Measurements from ENCODE around the gene NCBP2. TPM values are rescaled to one million over a fixed set of nuclear protein-coding genes. Genes with fewer than 3 reads are reported as not detected.
A peak's percentile ranks its signal among the peaks of the same experiment; 100 is the strongest.

NCBP2 gene
- total and polyA plus RNA-seq, 8 donors = 15.4 to 52.5 (median 40.6) TPM

- intact Hi-C loops (cut with DNase I; ENCODE audit: low total_unique reads) = loop anchor here (10.0 kb wide), 1 partner anchor 135 kb away; no protein-coding TSS in a partner anchor
- 9 to 29% (median 12%) methylated on average over 27 to 100 of the region's 100 CpGs for WGBS, 5 donors
- Histone ChIP-seq H3K27ac (peak overlapping the region; percentile 76 to 87 (median 82)), H3K4me3 (peak overlapping the region; percentile 78 to 97 (median 86)), H3K27me3 (no peaks in the 10 kb centered on the region), H3K9me3 (no peaks in the 10 kb centered on the region), H3K4me1 (peaks cover 7 to 42% (median 25%) of the 10 kb centered on the region in 4 donors), H3K36me3 (peaks cover 0 to 10% (median 5%) of the 10 kb centered on the region in 4 donors)
- TF ChIP-seq CTCF (IDR thresholded peaks at IDR 0.05) = peak in 4 of 7 experiments; percentile 25 to 95 (median 89)
- no peak for TF ChIP-seq EP300 (IDR thresholded peaks at IDR 0.05)
- TF ChIP-seq POLR2AphosphoS5 (IDR thresholded peaks at IDR 0.05) = peak in 1 of 3 donors; percentile 27
- TF ChIP-seq POLR2A (IDR thresholded peaks at IDR 0.05) = no peak
- peak; percentile 69 to 89 for DNase-seq
Measured at GRCh38 chr3:196969660-196970546, 27.6 kb upstream of the NCBP2 start.

- Histone ChIP-seq H3K9me3 (no peaks in the 10 kb centered on the region), H3K4me3 (peak overlapping the region; percentile 78 to 97 (median 86)), H3K36me3 (peaks cover 0 to 10% (median 5%) of the 10 kb centered on the region in 4 donors), H3K27me3 (no peaks in the 10 kb centered on the region), H3K27ac (peak overlapping the region; percentile 76 to 87 (median 82)), H3K4me1 (peaks cover 7 to 42% (median 25%) of the 10 kb centered on the region in 4 donors)
- intact Hi-C loops (cut with DNase I; ENCODE audit: low total_unique reads) = loop anchor here (10.0 kb wide), 1 partner anchor 134 kb away; no protein-coding TSS in a partner anchor
- WGBS, 5 donors = 0 to 1% (median 1%) methylated on average over 38 to 72 of the region's 72 CpGs
- DNase-seq = peak in 1 of 2 donors; percentile 66
- TF ChIP-seq POLR2A (IDR thresholded peaks at IDR 0.05) = no peak
- no peak for TF ChIP-seq CTCF (IDR thresholded peaks at IDR 0.05)
- TF ChIP-seq EP300 (IDR thresholded peaks at IDR 0.05) = no peak
- no peak for TF ChIP-seq POLR2AphosphoS5 (IDR thresholded peaks at IDR 0.05)
Measured at GRCh38 chr3:196969134-196969659, 26.9 kb upstream of the NCBP2 start.

- peaks cover 7 to 42% (median 25%) of the 10 kb centered on the region in 4 donors for H3K4me1 ChIP-seq
- TF ChIP-seq POLR2AphosphoS5 (IDR thresholded peaks at IDR 0.05) = peak in 1 of 3 donors; percentile 27
- no peak for TF ChIP-seq POLR2A (IDR thresholded peaks at IDR 0.05)
- TF ChIP-seq EP300 (IDR thresholded peaks at IDR 0.05) = no peak
- no peak for TF ChIP-seq CTCF (IDR thresholded peaks at IDR 0.05)
- intact Hi-C loops (cut with DNase I; ENCODE audit: low total_unique reads) = loop anchor here (10.0 kb wide), 1 partner anchor 134 kb away; no protein-coding TSS in a partner anchor
- H3K27me3 ChIP-seq = no peaks in the 10 kb centered on the region
- H3K9me3 ChIP-seq = no peaks in the 10 kb centered on the region
- H3K27ac ChIP-seq = peak within 1 kb of the TSS; percentile 76 to 87 (median 82)
- DNase-seq = peak; percentile 54 to 82
- H3K4me3 ChIP-seq = peak within 1 kb of the TSS; percentile 78 to 97 (median 86)
- WGBS, 5 donors = 2 to 5% (median 2%) methylated on average over 35 to 95 of the region's 98 CpGs
- peaks cover 0 to 10% (median 5%) of the 10 kb centered on the region in 4 donors for H3K36me3 ChIP-seq
Measured at GRCh38 chr3:196968233-196969133, 26.2 kb upstream of the NCBP2 start, which contains the start of gene PIGZ. Gene PIGZ (minus strand): TSS chr3:196968833. CDS start chr3:196952031, 16,802 bp downstream.
